Colonic mucosa (tissue), 4 donors: Measurements from ENCODE around the gene NUDT8. TPM values are rescaled to one million over a fixed set of nuclear protein-coding genes. Genes with fewer than 3 reads are reported as not detected.

Experiments used
- DNase-seq: peaks from one replicate; pipeline ENCODE4 v3.0.0-alpha.2; 2020
- H3K27ac ChIP-seq: fragments of 200-600 bp; one replicate; pipeline ENCODE4 v1.8.0; 2021
- H3K27me3 ChIP-seq: fragments of 200-600 bp; one replicate; pipeline ENCODE4 v1.8.0; 2021
- H3K36me3 ChIP-seq: fragments of 200-600 bp; one replicate; pipeline ENCODE4 v1.8.0; 2021
- H3K4me1 ChIP-seq: fragments of 200-600 bp; one replicate; pipeline ENCODE4 v1.8.0; 2021; ENCODE audit warnings: mild to moderate bottlenecking
- H3K4me3 ChIP-seq: fragments of 200-600 bp; one replicate; pipeline ENCODE4 v1.8.0; 2021
- H3K9ac ChIP-seq, 2 donors: one replicate each; pipeline ENCODE4 v1.7.0; 2013; ENCODE audit warnings: control low read depth in 2 of 2, low read depth in 2 of 2, low read length in 2 of 2
- H3K9me3 ChIP-seq: fragments of 200-600 bp; one replicate; pipeline ENCODE4 v1.8.0; 2021
- intact Hi-C: fragments of 100-400 bp; cut with DNase I; formaldehyde crosslinking; loops from one replicate; pipeline ENCODE4 v1.14.1; 2022
- total RNA-seq, 2 donors: library from RNA; stranded (reverse); fragmentation: NEBNext Ultra II Directional in 1 of 2; extraction: Animal tissue kit (Norgen Biotek cat#: 25700) in 1 of 2; gene quantifications; one replicate each; pipeline ENCODE4 v1.2.1, GENCODE V29; 2021
- TF ChIP-seq, protein P1 (sequence below): fragments of 200-600 bp; IDR thresholded peaks from one replicate; pipeline ENCODE4 v1.8.0; 2022; ENCODE audit warnings: antibody characterized with exemption, mild to moderate bottlenecking
- donor health status: healthy.
- donor health status: DM: no; HTN: no; CAD: no.
- donor health status: DM: no; HTN: no; CAD: no.

The NUDT8 gene
- total RNA-seq, 2 donors from 2014 or later = 35.1 to 52.5 TPM

DNA sequence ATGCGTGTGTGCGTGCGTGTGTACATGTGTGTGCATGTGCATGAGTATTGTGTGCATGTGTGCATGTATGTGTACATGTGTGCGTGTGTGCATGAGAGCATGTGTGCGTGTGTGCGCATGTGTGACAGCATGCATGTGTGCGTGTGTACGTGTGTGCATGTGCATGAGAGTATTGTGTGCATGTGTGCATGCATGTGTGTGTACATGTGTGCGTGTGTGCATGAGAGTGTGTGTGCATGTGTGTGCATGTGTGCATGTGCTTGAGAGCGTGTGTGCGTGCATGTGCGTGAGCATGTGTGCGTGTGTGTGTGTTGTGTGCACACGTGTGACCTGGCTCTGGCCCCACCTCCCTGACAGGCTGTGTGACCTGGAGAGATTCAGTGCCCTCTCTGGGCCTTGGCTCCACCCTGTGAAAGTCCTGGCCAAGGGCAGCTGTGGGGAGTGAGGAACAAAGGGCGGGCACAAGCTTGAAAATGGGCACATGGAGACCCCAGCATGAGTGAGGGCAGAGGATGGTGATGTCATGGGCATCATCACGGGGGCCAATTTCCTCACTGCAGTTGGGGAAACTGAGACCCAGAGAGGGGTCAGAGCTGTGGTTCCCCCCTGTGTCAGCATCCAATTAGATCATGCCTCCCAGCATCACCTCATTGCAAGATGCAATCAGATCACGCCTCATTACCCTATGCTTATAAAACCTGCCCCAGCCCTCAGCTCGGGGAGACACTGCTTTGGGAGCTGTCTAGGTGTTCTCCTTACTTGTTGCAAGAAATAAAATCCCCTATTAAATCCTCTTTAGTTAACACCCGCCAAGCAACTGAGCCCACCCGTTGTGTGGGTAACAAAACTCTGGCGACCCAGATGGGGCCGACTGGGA lies 20.1 kb upstream of the NUDT8 start:
- TF ChIP-seq, protein P1, sequence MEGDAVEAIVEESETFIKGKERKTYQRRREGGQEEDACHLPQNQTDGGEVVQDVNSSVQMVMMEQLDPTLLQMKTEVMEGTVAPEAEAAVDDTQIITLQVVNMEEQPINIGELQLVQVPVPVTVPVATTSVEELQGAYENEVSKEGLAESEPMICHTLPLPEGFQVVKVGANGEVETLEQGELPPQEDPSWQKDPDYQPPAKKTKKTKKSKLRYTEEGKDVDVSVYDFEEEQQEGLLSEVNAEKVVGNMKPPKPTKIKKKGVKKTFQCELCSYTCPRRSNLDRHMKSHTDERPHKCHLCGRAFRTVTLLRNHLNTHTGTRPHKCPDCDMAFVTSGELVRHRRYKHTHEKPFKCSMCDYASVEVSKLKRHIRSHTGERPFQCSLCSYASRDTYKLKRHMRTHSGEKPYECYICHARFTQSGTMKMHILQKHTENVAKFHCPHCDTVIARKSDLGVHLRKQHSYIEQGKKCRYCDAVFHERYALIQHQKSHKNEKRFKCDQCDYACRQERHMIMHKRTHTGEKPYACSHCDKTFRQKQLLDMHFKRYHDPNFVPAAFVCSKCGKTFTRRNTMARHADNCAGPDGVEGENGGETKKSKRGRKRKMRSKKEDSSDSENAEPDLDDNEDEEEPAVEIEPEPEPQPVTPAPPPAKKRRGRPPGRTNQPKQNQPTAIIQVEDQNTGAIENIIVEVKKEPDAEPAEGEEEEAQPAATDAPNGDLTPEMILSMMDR = no peak
- DNase-seq = peak; percentile 56
- Histone ChIP-seq H3K36me3 (no peaks in the 10 kb centered on the region), H3K9ac (peak overlapping the region; percentile 13 to 57), H3K9me3 (no peaks in the 10 kb centered on the region), H3K4me1 (peaks cover 11% of the 10 kb centered on the region), H3K27me3 (no peaks in the 10 kb centered on the region), H3K27ac (peak overlapping the region; percentile 88), H3K4me3 (peak overlapping the region; percentile 31)
- intact Hi-C loops = no loop called here

DNA sequence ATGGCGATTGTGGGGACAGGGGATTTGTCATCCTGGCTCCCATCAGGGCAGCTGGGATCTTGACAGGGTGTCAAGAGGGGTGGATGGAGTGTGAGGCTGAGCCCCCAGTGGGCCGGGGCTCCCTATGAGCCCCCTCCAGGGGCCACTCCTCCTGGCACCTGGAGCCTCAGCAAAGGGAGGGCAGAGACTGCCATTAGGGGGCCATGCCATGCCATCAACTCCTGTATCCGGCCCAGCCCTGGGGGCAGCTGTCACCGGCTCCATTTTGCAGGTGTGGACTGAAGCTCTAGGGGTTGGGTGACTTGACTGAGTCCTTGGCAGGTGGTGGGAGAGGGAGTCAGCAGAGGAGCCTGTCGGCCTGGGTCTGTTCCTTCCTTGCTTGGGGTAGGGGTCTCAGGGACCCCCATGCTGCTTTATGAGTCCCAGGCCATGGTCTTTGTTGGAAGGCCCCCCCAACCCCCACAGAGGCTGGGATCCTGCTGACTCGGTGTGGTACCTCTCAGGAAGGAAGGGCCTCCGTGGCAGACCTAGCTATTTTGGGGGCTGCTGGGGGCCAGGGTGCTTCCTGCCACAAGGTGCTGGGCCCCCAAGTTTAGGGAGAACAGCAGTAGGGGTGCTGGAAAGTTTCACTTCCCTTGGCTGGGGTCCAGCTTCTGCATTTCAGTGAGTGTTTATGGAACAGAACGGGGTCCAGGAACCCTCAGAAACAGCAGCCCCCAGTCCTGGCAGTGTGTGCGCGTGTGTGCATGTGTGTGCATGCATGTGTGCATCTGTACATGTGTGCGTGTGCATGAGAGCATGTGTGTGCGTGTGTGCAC lies 19.3 kb upstream of the NUDT8 start:
- no peak for DNase-seq
- Histone ChIP-seq H3K4me3 (no peak overlapping the region), H3K4me1 (peaks cover 11% of the 10 kb centered on the region), H3K9me3 (no peaks in the 10 kb centered on the region), H3K9ac (no peak overlapping the region), H3K27me3 (no peaks in the 10 kb centered on the region), H3K27ac (no peak overlapping the region), H3K36me3 (no peaks in the 10 kb centered on the region)
- TF ChIP-seq, protein P1 = no peak
- intact Hi-C loops = no loop called here

DNA sequence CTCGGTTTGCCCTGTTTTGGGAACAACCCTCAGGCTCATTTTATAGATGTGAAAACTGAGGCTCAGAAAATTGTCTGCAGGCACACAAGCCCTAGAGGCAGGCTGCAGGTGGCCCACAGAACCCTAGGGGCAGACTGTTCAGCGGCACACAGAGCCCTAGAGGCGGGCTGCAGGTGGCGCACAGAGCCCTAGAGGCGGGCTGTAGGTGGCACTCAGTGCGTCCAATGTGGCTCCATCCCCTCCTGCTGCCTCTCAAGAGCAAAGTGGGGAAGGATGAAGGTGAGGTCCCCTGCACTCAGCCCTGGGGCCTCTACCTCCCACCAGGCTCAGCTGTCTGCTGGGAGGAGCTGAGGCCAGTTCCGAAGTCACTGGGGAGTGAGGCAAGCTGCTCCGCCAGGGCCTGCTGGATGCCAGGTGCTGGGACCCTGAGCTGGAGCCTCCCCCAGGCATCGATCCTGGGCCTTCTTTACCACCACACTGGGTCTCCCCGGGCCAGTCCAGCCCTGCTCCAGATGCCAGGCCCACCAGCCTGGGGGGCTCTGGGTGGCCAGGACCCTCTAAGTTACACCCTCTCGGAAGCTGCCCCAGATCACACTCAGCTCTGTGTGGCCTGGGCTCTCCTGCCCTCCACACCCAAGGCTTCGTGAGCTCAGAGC lies 18.5 kb upstream of the NUDT8 start:
- H3K9ac ChIP-seq = no peak overlapping the region
- H3K9me3 ChIP-seq = no peaks in the 10 kb centered on the region
- H3K4me3 ChIP-seq = no peak overlapping the region
- DNase-seq = no peak
- intact Hi-C loops = no loop called here
- H3K36me3 ChIP-seq = no peaks in the 10 kb centered on the region
- TF ChIP-seq, protein P1 = no peak
- H3K4me1 ChIP-seq = peaks cover 11% of the 10 kb centered on the region
- no peaks in the 10 kb centered on the region for H3K27me3 ChIP-seq
- no peak overlapping the region for H3K27ac ChIP-seq

DNA sequence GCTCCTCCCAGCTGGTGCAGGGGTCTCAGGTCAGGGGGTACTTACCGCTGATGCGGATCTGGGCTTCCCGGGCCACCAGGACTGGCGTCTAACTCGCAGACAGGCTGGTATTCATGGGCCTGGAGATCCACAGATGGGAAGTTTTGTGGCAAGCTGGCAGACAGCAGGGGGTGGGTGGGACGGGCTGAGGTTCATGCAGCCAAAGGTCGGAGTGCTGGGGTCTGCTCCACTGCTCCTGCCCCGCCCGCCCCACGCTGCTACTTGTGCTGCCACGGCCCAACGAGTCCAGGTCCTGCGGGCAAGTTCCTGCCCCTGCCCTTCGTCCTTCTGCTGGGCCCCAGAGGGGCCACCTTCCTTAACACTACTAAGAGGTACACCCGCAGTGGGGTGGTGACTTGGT lies 17.7 kb upstream of the NUDT8 start:
- intact Hi-C loops = no loop called here
- H3K27ac ChIP-seq = no peak overlapping the region
- H3K4me3 ChIP-seq = no peak overlapping the region
- TF ChIP-seq, protein P1 = no peak
- DNase-seq = no peak
- H3K36me3 ChIP-seq = no peaks in the 10 kb centered on the region
- H3K9ac ChIP-seq = no peak overlapping the region
- H3K9me3 ChIP-seq = no peaks in the 10 kb centered on the region
- no peaks in the 10 kb centered on the region for H3K27me3 ChIP-seq
- H3K4me1 ChIP-seq = peaks cover 11% of the 10 kb centered on the region
